Cerebellar nuclear complex (tissue), 1 donor: Measurements from ENCODE around the gene UNC79.

Experiments
- DNase-seq, 2 experiments: peaks; one replicate each; lab custom pipeline; 2025; lab: John Stamatoyannopoulos, UW

UNC79 gene

GRCh38 chr14:93708311-93708734, 277.6 kb downstream of the UNC79 start:
- DNase-seq: no peak

- DNase-seq: no peak
Measured at GRCh38 chr14:93708800-93709199, 278.1 kb downstream of the UNC79 start.

- DNase-seq: no peak
Measured at GRCh38 chr14:93709249-93709648, 278.5 kb downstream of the UNC79 start.

- peak in 1 of 2 experiments; percentile 4 for DNase-seq
Measured at GRCh38 chr14:93712079-93712837, 281.5 kb downstream of the UNC79 start.

GRCh38 chr14:93712838-93713724, 282.3 kb downstream of the UNC79 start:
- DNase-seq: peak in 1 of 2 experiments; percentile 23

GRCh38 chr14:93713726-93714405, 283.1 kb downstream of the UNC79 start:
- DNase-seq: no peak

- DNase-seq: no peak
Measured at GRCh38 chr14:93714605-93715004, 283.9 kb downstream of the UNC79 start.

GRCh38 chr14:93715279-93715927, 284.7 kb downstream of the UNC79 start:
- no peak for DNase-seq

- DNase-seq: no peak
Measured at GRCh38 chr14:93716002-93716745, 285.4 kb downstream of the UNC79 start.

GRCh38 chr14:93716746-93717667, 286.3 kb downstream of the UNC79 start:
- no peak for DNase-seq

- DNase-seq: no peak
Measured at GRCh38 chr14:93717668-93718320, 287.1 kb downstream of the UNC79 start.

- DNase-seq: no peak
Measured at GRCh38 chr14:93719256-93719655, 288.5 kb downstream of the UNC79 start.

GRCh38 chr14:93720076-93720815, 289.5 kb downstream of the UNC79 start:
- no peak for DNase-seq

GRCh38 chr14:93720981-93721483, 290.3 kb downstream of the UNC79 start:
- no peak for DNase-seq

GRCh38 chr14:93723001-93723400, 292.3 kb downstream of the UNC79 start:
- no peak for DNase-seq

GRCh38 chr14:93725002-93725582, 294.4 kb downstream of the UNC79 start:
- no peak for DNase-seq

GRCh38 chr14:93725993-93726392, 295.3 kb downstream of the UNC79 start:
- DNase-seq: no peak

- DNase-seq: no peak
Measured at GRCh38 chr14:93727039-93727740, 296.5 kb downstream of the UNC79 start.
